Prostate gland (tissue), 2 donors: Measurements from ENCODE around the gene MYADML2. TPM values are rescaled to one million over a fixed set of nuclear protein-coding genes. Genes with fewer than 3 reads are reported as not detected.

Experiments
- DNase-seq: peaks from one replicate; pipeline ENCODE4 v3.0.0-alpha.2; 2019; ENCODE audit warnings: low spot score
- H3K27ac ChIP-seq, 2 donors: fragments of 200-600 bp; sonication (generic); 2 replicates each; pipeline ENCODE4 v1.5.1; 2017 to 2019
- H3K27me3 ChIP-seq: fragments of 200-600 bp; sonication (generic); replicated peaks from 2 replicates; pipeline ENCODE4 v1.5.1; 2019; ENCODE audit not compliant: insufficient read depth
- H3K36me3 ChIP-seq, 2 donors: fragments of 200-600 bp; sonication (generic); 1 replicate in 1 of 2; 2 replicates in 1 of 2; pipeline versions ENCODE4 v1.5.1 to v1.8.1; 2017 to 2019
- H3K4me1 ChIP-seq: fragments of 200-600 bp; sonication (generic); replicated peaks from 2 replicates; pipeline ENCODE4 v1.5.1; 2019
- H3K4me3 ChIP-seq, 2 donors: fragments of 200-600 bp; sonication (generic); 2 replicates each; pipeline ENCODE4 v1.5.1; 2017 to 2019
- H3K9me3 ChIP-seq: fragments of 200-600 bp; sonication (generic); 2 replicates; pipeline ENCODE4 v1.5.1; 2017
- POLR2A ChIP-seq: fragments of 450-650 bp; IDR thresholded peaks from one replicate; pipeline ENCODE4 v1.6.1; 2016; ENCODE audit warnings: antibody characterized with exemption, mild to moderate bottlenecking
- POLR2AphosphoS5 ChIP-seq: sonication (generic); formaldehyde crosslinking; IDR thresholded peaks from one replicate; pipeline ENCODE4 v1.6.1; 2017; ENCODE audit warnings: antibody characterized with exemption
- WGBS: methylation state at CpG from one replicate; pipeline ENCODE4 v1.1.5; 2018; 5-methylcytosine and 5-hydroxymethylcytosine counted together
- intact Hi-C: fragments of 100-400 bp; cut with DNase I; formaldehyde crosslinking; loops from one replicate; pipeline ENCODE4 v1.14.2; 2022
- total RNA-seq, 2 donors: library from RNA; depleted of rRNA; stranded (reverse); fragments of >200 nt; gene quantifications; one replicate each; pipeline ENCODE4 v1.1.0, GENCODE V29; 2016
- TF ChIP-seq, protein P1 (sequence below), 4 experiments: fragments of 200-600 bp in 2 of 4; fragments of 450-650 bp in 2 of 4; sonication (generic) in 2 of 4; IDR thresholded peaks; 1 replicate in 3 of 4; 2 replicates in 1 of 4; pipeline ENCODE4 v1.5.1; 2016 to 2019; ENCODE audit warnings: antibody characterized with exemption in 4 of 4, mild to moderate bottlenecking in 2 of 4, moderate library complexity in 2 of 4

The MYADML2 gene
- total RNA-seq, 2 donors from 2014 or later = 0.14 TPM; not detected in 1

- H3K4me3 ChIP-seq = no peak overlapping the region
- peaks cover 0 to 5% of the 10 kb centered on the region in 2 donors for H3K36me3 ChIP-seq
- intact Hi-C loops = no loop called here
- no peaks in the 10 kb centered on the region for H3K27me3 ChIP-seq
- no peak overlapping the region for H3K27ac ChIP-seq
- H3K9me3 ChIP-seq = no peaks in the 10 kb centered on the region
- peaks cover 4% of the 10 kb centered on the region for H3K4me1 ChIP-seq
- DNase-seq = no peak
- 86% methylated on average over 19 of the region's 19 CpGs for WGBS
- TF ChIP-seq, protein P1, sequence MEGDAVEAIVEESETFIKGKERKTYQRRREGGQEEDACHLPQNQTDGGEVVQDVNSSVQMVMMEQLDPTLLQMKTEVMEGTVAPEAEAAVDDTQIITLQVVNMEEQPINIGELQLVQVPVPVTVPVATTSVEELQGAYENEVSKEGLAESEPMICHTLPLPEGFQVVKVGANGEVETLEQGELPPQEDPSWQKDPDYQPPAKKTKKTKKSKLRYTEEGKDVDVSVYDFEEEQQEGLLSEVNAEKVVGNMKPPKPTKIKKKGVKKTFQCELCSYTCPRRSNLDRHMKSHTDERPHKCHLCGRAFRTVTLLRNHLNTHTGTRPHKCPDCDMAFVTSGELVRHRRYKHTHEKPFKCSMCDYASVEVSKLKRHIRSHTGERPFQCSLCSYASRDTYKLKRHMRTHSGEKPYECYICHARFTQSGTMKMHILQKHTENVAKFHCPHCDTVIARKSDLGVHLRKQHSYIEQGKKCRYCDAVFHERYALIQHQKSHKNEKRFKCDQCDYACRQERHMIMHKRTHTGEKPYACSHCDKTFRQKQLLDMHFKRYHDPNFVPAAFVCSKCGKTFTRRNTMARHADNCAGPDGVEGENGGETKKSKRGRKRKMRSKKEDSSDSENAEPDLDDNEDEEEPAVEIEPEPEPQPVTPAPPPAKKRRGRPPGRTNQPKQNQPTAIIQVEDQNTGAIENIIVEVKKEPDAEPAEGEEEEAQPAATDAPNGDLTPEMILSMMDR (IDR thresholded peaks at IDR 0.05) = no peak
- TF ChIP-seq POLR2AphosphoS5 (no peak), POLR2A (no peak)
Observed at GRCh38 chr17:81898029-81898866, 48.8 kb downstream of the MYADML2 start.

GRCh38 chr17:81895400-81895799, 51.6 kb downstream of the MYADML2 start:
- intact Hi-C loops = no loop called here
- no peaks in the 10 kb centered on the region for H3K27me3 ChIP-seq
- H3K27ac ChIP-seq = no peak overlapping the region
- TF ChIP-seq, protein P1 (IDR thresholded peaks at IDR 0.05) = no peak
- no peak for TF ChIP-seq POLR2A
- TF ChIP-seq POLR2AphosphoS5 = no peak
- no peak overlapping the region for H3K4me3 ChIP-seq
- DNase-seq = no peak
- 95% methylated on average over 11 of the region's 11 CpGs for WGBS
- H3K9me3 ChIP-seq = no peaks in the 10 kb centered on the region
- peaks cover 1% of the 10 kb centered on the region for H3K4me1 ChIP-seq
- H3K36me3 ChIP-seq = peaks cover 0 to 5% of the 10 kb centered on the region in 2 donors

DNA sequence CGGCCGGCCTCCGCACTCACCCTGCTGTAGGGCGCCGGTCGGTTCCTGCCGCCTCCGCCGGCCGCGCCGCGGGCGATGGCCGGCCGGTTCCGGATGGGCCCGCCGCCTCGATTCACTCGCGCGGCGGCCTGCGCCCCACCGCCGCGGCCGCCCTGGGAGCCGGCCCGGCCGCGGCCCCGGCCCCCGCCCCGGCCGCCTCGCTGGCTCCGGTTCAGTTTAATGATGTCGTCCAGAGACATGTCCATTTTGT, 55.8 kb downstream of the MYADML2 start:
- DNase-seq = no peak
- TF ChIP-seq POLR2AphosphoS5 (no peak), POLR2A (no peak)
- TF ChIP-seq, protein P1 (IDR thresholded peaks at IDR 0.05) = no peak
- Histone ChIP-seq H3K27ac (peak overlapping the region; percentile 79 to 92), H3K4me3 (peak overlapping the region; percentile 96 to 99), H3K4me1 (peaks cover 5% of the 10 kb centered on the region), H3K9me3 (no peaks in the 10 kb centered on the region), H3K27me3 (no peaks in the 10 kb centered on the region), H3K36me3 (peaks cover 5 to 14% of the 10 kb centered on the region in 2 donors)
- no CpG with 5 or more reads among the region's 40 CpGs for WGBS
- intact Hi-C loops = no loop called here

GRCh38 chr17:81890447-81891302, 56.4 kb downstream of the MYADML2 start:
- no peaks in the 10 kb centered on the region for H3K27me3 ChIP-seq
- 8% methylated on average over 43 of the region's 69 CpGs for WGBS
- DNase-seq = no peak
- intact Hi-C loops = no loop called here
- peak overlapping the region; percentile 96 to 99 for H3K4me3 ChIP-seq
- peaks cover 5% of the 10 kb centered on the region for H3K4me1 ChIP-seq
- H3K9me3 ChIP-seq = no peaks in the 10 kb centered on the region
- H3K27ac ChIP-seq = peak overlapping the region; percentile 79 to 92
- TF ChIP-seq POLR2A (no peak), POLR2AphosphoS5 (no peak)
- TF ChIP-seq, protein P1 (IDR thresholded peaks at IDR 0.05) = no peak
- H3K36me3 ChIP-seq = peaks cover 5 to 14% of the 10 kb centered on the region in 2 donors

Other genes with a start within 250 kb of the MYADML2 start
- 10 to 100 TPM; 53.4 to 63.5 TPM for gene MRPL12, start 243.9 kb downstream of the MYADML2 start, total RNA-seq
- 10 to 100 TPM; 39.1 to 39.4 TPM for gene SLC25A10, start 234.9 kb downstream of the MYADML2 start, total RNA-seq
- gene GCGR, start 143.1 kb downstream of the MYADML2 start, total RNA-seq = under 1 TPM in 1 of 2 donors, not detected in 1; 0.97 TPM
- 100 to 1,000 TPM in 1 of 2 donors, 10 to 100 TPM in 1; 83.6 to 150 TPM for gene MCRIP1, start 113.9 kb downstream of the MYADML2 start, total RNA-seq
- 1 to 10 TPM in 1 of 2 donors, not detected in 1; 1.6 TPM for gene PPP1R27, start 112.2 kb downstream of the MYADML2 start, total RNA-seq
- gene P4HB, start 86.7 kb downstream of the MYADML2 start, total RNA-seq = 1,000 to 10,000 TPM in 1 of 2 donors, 100 to 1,000 TPM in 1; 509 to 2,101 TPM
- 100 to 1,000 TPM; 193 to 274 TPM for gene ARHGDIA, start 75.9 kb downstream of the MYADML2 start, total RNA-seq
- 100 to 1,000 TPM in 1 of 2 donors, 10 to 100 TPM in 1; 83.9 to 108 TPM for gene ALYREF, start 55.6 kb downstream of the MYADML2 start, total RNA-seq
- gene ANAPC11, start 55.5 kb downstream of the MYADML2 start, total RNA-seq = 100 to 1,000 TPM; 128 to 278 TPM
- 10 to 100 TPM in 1 of 2 donors, 1 to 10 TPM in 1; 9.8 to 10.9 TPM for gene NPB, start 45.0 kb downstream of the MYADML2 start, total RNA-seq
- gene PCYT2, start 35.8 kb downstream of the MYADML2 start, total RNA-seq = 10 to 100 TPM; 51.4 to 69.2 TPM
- 10 to 100 TPM; 22.4 to 39.9 TPM for gene SIRT7, start 29.1 kb downstream of the MYADML2 start, total RNA-seq
- gene MAFG, start 19.5 kb downstream of the MYADML2 start, total RNA-seq = 10 to 100 TPM; 11.3 to 27.7 TPM
- gene PYCR1, start 9.9 kb downstream of the MYADML2 start, total RNA-seq = 10 to 100 TPM; 35.0 to 91.2 TPM
- 1 to 10 TPM in 1 of 2 donors, under 1 TPM in 1; 0.50 to 8.3 TPM for gene NOTUM, start 14.0 kb upstream of the MYADML2 start, total RNA-seq
- gene ASPSCR1, start 30.4 kb upstream of the MYADML2 start, total RNA-seq = 10 to 100 TPM; 30.7 to 39.7 TPM
- 100 to 1,000 TPM in 1 of 2 donors, 10 to 100 TPM in 1; 84.9 to 263 TPM for gene CENPX, start 75.6 kb upstream of the MYADML2 start, total RNA-seq
- gene LRRC45, start 76.1 kb upstream of the MYADML2 start, total RNA-seq = 10 to 100 TPM; 22.2 to 24.1 TPM
- gene RAC3, start 84.4 kb upstream of the MYADML2 start, total RNA-seq = 10 to 100 TPM; 41.8 to 93.9 TPM
- gene DCXR, start 90.5 kb upstream of the MYADML2 start, total RNA-seq = 100 to 1,000 TPM; 235 to 744 TPM
- gene RFNG, start 104.6 kb upstream of the MYADML2 start, total RNA-seq = 10 to 100 TPM; 48.8 to 92.7 TPM
- 100 to 1,000 TPM; 163 to 182 TPM for gene GPS1, start 104.7 kb upstream of the MYADML2 start, total RNA-seq
- gene DUS1L, start 118.6 kb upstream of the MYADML2 start, total RNA-seq = 100 to 1,000 TPM in 1 of 2 donors, 10 to 100 TPM in 1; 95.9 to 119 TPM
- 100 to 1,000 TPM; 192 to 388 TPM for gene FASN, start 151.0 kb upstream of the MYADML2 start, total RNA-seq